CD4-positive, alpha-beta T cell treated with Interleukin-17A for 1 hour (primary cell): Measurements from ENCODE around the gene NEDD4L.

Source experiments
- DNase-seq: peaks from one replicate; pipeline ENCODE4 v3.0.0-alpha.2; 2020

The NEDD4L gene

GRCh38 chr18:58334061-58334460 lies 290.0 kb downstream of the NEDD4L start:
- no peak for DNase-seq

DNA sequence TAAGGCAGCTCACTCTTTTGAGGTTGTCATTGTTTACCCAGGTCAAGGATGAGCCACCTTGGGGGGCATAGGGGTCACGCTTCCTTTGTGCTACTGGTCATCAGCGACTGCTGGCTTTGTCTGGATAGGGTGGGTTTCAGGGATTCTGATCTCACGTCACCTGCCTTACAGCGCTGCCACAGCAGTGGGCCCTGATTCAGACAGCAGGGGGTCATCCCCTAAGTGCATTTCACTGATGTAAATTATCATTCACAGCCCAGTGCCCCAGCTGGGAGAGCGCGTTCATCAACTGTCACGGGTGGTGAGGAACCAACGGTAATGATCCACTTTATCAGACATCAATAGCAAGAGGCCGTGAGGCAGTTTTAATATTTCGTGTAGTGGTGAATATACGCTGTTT lies 291.2 kb downstream of the NEDD4L start:
- no peak for DNase-seq

GRCh38 chr18:58335821-58336220 lies 291.8 kb downstream of the NEDD4L start:
- DNase-seq: no peak

DNA sequence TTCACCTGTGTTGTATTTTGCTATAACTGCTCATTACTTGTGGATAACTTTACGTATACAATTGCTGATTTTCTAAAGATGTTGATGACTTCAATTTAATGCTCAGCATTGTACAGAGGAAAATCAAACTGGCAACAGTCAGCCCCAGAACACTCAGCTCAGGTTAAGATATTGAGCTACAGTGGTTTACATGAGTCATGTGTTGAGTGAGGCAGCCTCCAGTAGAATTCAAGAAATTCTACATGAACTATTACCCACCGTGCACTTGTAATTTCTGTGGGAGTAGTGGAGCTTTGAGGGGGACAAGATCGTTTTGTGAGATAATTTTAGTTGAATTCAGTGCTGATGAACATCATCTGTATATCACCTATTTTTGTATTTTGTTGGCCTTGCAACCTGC lies 292.6 kb downstream of the NEDD4L start:
- DNase-seq: no peak

DNA sequence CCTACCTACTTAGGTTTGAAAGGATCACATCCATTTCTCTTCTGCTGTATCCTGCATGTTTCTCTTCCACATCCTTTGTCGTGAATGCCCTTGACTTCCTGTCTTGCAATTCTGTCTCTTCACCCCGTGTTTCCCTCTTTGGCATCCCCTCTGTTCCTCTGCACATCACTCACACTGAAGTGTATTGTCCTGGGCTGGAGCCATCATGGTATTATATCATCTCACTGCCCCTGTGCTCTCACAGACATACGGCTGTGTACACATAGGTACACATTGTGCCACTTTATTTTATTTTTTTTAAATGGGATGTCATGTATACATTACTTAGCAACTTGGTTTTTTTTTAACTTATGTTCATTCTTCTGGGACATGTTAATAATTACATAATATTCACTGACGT lies 293.3 kb downstream of the NEDD4L start:
- no peak for DNase-seq

DNA sequence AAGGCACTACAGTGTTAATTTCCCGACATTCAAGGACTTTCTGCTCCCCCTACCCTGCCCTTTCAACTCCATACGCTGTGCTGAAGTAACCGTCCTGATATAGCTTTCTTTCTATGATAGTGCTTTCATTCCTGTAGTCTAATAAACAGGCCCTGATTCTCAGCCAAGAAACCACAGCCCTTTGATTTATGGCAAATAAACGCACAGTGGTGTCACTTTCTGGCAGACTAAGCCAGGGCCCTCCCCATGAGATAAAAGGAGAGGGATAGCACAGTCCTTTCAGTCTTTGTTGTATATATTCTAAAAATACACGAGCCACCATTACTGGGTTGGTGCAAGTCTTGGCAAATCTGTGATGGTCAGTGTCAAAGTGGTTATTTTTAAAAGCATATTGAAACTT lies 293.7 kb downstream of the NEDD4L start:
- DNase-seq: no peak

- DNase-seq: no peak
Measured at GRCh38 chr18:58338141-58338540, 294.1 kb downstream of the NEDD4L start.

DNA sequence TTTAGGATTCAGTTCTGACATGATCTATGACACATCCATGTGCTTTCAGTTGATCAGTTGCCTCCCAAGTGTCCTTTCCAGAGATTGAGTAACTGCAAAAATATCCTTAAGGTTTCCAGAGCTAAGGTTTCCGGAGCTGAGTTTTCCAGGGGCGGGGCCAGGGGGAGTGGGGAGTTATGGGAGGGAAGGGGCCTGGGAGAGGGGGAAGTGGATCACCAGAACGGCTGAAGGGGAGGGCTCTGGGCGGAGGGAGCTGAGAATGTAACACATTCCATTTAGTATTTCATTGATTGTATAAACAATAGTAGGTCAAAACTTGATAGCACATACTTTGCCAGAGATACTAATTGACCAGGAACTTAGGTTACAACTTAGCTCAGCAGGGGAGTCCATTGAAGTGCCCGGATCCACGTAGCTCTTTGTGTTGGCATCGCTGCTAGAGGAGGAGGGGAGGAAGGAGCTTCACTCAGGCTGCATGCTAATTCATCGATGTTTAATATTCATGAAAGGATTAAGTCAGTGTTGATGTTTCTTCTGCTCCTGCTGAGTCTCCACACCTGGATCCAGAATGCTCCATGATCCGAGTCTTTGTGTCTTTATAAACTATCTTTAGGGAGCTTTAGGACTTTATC lies 295.1 kb downstream of the NEDD4L start:
- DNase-seq: no peak

DNA sequence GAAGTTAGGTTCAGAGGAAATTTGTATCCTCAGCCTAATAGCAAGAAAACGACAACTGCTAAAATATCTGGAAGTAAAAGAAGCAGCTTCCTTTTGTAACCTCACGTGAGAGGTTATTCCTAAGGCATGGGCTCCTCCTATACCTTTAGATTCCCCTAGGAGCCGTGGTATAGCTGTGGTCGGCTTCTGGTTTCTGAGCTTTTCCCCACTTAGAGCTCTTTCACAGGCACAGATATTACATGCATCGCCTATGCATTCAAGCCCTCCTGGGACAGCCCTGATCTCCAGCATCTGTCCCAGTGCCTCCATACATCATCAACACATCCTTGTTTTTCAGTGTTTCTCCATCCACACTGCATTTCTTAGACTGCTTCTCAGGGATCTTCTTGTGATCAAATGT lies 295.9 kb downstream of the NEDD4L start:
- no peak for DNase-seq

DNA sequence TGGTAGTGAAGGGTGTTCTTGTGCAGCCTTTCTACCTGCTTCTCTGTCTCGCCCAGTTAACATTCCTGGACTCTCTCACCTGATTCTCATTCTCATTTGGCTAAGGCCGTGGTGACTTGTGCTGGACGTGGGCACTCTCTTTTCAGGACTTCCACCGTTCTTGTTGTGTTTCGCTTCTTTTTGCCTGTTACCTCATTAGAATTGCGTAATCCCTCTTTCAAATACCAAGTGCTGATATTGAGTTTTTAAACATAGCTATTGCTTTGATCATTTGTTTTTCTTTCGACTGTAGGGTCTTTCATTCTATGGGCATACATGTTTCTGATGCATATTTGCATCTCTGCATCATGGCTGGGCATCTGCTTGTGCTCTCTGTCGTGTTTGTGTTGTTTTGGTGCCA lies 297.9 kb downstream of the NEDD4L start:
- no peak for DNase-seq

GRCh38 chr18:58344080-58344670 lies 300.1 kb downstream of the NEDD4L start:
- DNase-seq: no peak

GRCh38 chr18:58344861-58345463 lies 300.9 kb downstream of the NEDD4L start:
- DNase-seq: no peak

DNA sequence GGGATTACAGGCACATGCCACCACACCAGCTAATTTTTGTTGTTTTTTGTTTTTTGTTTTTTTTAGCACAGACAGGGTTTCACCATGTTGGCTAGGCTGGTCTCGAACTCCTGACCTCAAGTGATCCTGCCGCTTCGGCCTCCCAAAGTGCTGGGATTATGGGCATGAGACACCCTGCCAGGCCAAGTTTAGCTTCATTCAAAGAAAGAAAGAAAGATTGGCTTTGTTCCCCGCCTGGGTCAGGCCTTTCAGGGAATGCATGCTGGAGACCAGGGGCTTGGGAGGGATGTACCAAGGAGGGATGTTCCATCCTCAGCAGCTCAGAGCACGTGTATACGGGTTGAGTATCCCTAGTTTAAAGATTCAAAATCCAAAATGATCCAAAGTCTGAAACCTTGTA lies 301.8 kb downstream of the NEDD4L start:
- no peak for DNase-seq

DNA sequence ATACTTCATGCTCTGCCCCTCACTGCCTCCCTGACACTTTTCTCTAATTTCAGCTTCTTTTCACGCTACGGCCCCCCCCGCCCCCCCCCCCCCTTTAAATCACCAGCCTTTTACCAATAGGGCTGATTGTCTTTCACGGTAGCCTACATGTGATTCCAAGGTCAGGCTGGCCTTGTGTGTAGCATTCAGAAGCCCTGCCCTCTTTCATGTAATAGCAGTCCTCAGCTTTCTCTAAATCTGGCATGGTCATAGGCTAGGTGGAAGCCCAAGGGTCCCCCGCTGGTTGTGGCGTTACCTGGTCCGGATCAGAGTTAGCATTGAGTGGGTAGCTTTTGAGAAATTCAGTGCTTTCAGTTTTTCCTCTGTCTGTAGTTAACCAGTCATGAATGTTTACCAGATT lies 303.1 kb downstream of the NEDD4L start:
- DNase-seq: no peak

DNA sequence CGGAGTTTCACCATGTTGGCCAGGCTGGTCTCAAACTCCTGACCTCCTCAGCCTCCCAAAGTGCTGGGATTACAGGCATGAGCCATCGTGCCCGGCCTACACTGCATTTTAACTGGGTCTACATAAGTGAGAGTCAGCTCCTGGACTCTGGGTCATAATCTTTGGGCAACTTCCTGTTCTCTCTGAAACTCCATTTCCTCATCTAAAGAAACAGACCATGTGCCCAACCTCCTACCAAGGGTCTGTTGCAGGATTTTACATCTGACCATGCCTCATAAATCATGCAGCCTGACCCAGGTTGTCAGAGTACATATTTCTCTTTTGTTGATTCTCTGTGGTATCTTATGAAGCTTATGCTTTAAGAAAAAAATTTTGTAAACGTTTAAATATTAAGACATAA lies 304.5 kb downstream of the NEDD4L start:
- no peak for DNase-seq

GRCh38 chr18:58348951-58349350 lies 304.9 kb downstream of the NEDD4L start:
- no peak for DNase-seq

DNA sequence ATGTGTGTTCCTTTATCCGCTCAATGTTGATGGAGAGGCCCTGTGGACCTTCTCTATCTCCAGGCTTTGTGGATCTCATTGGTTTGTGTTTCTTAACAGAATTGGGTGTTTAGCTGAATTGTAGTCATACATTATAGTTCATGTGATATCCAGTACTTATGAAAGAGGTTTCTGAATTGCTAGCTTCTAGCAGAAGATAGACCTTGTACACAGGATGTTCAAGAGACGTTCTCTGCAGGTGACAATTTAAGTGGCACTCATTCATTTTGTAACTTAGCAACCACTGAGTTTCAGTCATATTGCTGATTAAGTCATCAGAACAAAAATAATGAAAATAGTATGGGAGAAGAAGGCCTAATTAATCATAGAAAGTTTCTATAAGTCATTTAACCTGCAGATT lies 305.6 kb downstream of the NEDD4L start:
- DNase-seq: no peak

DNA sequence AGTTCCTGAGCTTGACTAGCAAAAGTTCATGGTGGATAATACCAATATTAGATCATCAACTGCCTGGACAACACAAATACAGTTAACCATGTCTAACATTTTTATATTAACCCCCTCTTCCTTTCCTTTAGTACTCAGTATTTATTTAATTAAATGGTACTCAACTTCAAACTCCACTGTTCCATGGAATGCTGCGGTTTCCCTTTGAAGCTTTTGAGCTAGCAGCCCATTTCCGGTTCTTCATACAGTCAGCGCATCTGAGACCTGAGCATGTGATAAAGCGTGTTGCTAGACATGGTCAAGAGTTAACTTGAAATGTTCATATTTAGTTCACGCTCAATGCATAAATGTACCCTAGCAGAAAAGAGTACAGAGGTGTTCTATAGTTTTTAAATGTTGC lies 306.5 kb downstream of the NEDD4L start:
- DNase-seq: no peak

DNA sequence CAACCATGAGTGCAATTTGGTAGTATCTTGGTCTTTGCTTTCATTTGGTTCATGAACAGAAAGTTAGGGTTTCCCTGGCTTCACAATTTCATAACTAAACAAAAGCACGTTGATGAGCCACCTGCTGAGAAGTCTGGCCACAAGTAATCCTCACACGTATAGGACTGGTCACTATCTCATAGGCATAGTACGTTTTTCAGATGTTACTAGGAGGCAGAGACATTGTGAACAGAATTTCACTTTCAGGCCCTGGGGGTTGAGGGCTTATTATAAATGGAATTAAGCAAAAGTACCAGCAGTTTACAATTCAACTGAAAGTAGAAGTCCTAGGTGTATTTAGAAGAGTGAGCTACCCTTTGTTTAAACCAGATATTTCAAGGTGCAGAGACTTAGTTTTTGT lies 307.8 kb downstream of the NEDD4L start:
- DNase-seq: no peak

- no peak for DNase-seq
Measured at GRCh38 chr18:58353581-58353980, 309.6 kb downstream of the NEDD4L start.

GRCh38 chr18:58354051-58354450 lies 310.0 kb downstream of the NEDD4L start:
- DNase-seq: no peak

DNA sequence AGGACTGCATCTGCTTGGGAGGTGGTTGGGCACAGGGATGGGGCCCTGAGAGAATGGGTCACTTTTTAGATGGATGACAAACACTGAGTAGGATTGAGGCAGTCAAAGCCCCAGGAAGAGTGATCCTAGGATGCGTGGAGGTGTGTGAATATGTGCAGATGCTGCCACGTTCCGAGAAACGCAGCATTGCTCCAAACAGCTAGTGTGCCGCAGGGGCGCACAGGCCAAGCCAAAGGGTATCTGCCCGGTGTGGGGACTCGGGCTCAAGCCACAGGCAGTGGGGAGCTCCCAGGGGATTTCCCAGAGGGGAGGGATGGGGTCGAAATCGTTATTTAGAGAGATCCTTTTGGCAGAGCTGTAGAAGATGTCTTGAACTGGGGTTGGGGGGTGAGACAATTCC lies 310.8 kb downstream of the NEDD4L start:
- DNase-seq: no peak

DNA sequence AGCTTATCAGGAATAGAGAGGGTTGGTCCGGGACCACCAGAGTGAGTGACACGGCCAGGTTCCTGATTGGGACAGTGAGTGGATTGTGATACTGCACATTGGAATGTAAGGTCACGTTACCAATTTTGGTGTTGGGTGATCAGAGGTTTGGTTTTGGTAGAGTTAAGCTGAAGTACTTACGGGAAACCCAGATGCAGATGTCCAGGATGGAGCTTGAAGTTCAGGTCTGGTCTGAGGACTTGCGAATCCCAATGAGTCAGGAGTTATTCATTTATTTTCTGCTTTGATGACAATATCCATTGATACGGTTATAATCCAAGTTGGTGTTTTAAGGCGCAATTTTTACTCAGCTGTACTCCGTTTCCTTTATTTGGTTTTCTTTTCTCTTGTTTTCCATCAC lies 311.2 kb downstream of the NEDD4L start:
- no peak for DNase-seq

- DNase-seq: no peak
Measured at GRCh38 chr18:58359218-58359617, 315.2 kb downstream of the NEDD4L start.

GRCh38 chr18:58359620-58360019 lies 315.6 kb downstream of the NEDD4L start:
- DNase-seq: no peak
